ENCODE results near the gene GRM3. TPM values are rescaled to one million over a fixed set of nuclear protein-coding genes. Genes with fewer than 3 reads are reported as not detected.

The GRM3 gene
- total RNA-seq, 1 donor from 2014 or later = not detected

DNA sequence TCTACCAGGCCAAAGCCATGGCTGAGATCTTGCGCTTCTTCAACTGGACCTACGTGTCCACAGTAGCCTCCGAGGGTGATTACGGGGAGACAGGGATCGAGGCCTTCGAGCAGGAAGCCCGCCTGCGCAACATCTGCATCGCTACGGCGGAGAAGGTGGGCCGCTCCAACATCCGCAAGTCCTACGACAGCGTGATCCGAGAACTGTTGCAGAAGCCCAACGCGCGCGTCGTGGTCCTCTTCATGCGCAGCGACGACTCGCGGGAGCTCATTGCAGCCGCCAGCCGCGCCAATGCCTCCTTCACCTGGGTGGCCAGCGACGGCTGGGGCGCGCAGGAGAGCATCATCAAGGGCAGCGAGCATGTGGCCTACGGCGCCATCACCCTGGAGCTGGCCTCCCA lies 142.7 kb downstream of the GRM3 start:
- intact Hi-C loops (cut with micrococcal nuclease) = no loop called here

- intact Hi-C loops (cut with micrococcal nuclease) = no loop called here
Observed at GRCh38 chr7:86788948-86789347, 145.2 kb downstream of the GRM3 start.

- intact Hi-C loops (cut with micrococcal nuclease) = no loop called here
Observed at GRCh38 chr7:86790383-86790782, 146.7 kb downstream of the GRM3 start.

DNA sequence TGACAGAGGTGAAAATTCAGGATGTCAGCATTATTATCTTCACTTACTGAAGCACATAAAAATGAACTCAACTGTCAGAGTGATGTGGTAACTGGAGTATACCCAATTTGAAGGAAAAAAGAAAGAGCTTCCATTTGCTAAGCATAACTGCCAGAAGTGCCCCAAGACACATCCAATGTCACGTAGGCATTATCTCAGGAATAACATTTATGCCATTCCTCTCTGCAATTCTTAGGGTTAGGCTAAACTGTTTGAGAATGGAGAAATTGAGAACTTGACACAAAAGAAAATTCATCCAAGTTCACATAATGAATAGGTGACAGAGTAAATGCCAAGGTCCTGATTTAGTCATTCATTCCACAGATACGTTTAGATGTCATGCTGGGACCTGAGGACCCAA lies 148.6 kb downstream of the GRM3 start:
- intact Hi-C loops (cut with micrococcal nuclease) = no loop called here

DNA sequence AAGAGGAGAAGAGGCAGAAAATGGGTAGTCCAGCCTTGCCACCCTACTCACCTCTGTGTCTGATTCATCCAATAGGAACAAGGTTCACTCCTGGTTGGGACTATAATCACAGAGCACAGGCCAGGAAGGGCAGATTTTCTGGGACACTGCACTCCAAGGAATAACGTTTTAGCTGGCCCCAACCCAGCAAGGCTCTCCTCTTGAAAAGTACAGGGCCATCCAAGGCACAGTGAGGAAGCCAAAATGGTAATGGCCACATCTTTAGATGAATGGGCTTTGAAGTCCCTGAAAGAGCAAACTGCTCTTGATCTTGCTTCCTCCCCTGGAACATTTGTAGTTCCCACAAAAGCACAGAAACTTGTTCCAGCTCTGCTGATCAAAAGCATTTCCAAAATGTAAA lies 149.4 kb downstream of the GRM3 start:
- intact Hi-C loops (cut with micrococcal nuclease) = no loop called here

- intact Hi-C loops (cut with micrococcal nuclease) = no loop called here
Observed at GRCh38 chr7:86814661-86815379, 171.1 kb downstream of the GRM3 start.

- intact Hi-C loops (cut with micrococcal nuclease) = no loop called here
Observed at GRCh38 chr7:86815556-86815955, 171.8 kb downstream of the GRM3 start.

DNA sequence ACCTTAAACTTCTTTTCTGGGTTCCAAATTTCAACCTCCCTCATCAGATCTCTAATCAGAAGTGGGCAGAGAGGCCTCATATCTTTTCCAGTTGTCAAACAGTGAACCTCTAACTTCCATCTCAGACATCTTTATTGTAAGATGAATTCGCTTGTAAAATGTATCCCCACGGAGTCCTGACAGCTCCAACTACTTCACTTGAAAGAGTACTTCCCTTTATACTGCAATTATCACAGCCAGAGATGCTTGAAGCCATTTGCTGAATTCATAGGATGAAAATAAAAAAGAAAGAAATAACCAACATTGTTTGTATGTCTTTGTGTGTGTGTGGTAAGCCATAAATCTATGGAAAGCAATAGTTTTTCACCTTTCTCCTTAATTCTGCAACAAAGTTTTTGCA lies 175.2 kb downstream of the GRM3 start:
- intact Hi-C loops (cut with micrococcal nuclease) = no loop called here

DNA sequence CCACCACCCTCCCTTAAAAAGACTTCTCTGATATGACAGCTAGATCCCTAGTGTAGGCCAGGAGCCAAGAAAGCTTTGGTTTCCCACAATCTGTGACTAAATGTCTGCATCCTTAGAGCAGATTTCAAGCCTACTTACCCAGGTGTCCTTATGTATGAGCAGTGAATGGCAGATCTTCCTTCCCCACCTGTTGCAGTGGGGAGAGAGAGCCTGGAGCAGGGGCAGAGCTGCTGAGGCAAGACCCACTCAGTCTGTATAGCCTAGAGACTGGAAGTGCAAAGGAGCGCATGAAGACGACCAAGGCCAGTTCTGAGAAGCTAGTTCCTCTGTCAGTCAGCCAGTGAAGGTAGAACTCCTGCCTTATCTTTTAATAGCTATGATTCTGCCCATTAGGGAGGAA lies 180.1 kb downstream of the GRM3 start:
- intact Hi-C loops (cut with micrococcal nuclease) = no loop called here

DNA sequence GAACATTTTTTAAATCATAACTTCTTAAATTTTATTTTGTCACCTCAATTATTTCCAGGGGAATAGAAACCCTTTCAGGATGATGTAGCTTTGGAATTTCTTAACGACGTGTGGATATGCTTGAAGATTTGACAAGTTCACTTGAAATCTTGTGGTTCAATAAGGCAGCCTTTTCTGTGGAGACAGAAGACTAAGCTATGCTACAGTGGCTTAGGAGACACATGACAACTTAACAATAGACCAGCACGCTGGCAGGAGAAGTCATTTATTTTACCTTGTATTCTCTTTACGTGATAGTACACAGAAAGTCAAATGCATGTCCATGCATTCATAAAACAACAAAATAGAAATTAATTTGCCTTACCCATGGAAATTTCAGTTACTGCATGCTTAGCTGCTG lies 181.6 kb downstream of the GRM3 start:
- intact Hi-C loops (cut with micrococcal nuclease) = no loop called here

- intact Hi-C loops (cut with micrococcal nuclease) = no loop called here
Observed at GRCh38 chr7:86826948-86827347, 183.2 kb downstream of the GRM3 start.

GRCh38 chr7:86833360-86833759 lies 189.7 kb downstream of the GRM3 start:
- intact Hi-C loops (cut with micrococcal nuclease) = no loop called here

DNA sequence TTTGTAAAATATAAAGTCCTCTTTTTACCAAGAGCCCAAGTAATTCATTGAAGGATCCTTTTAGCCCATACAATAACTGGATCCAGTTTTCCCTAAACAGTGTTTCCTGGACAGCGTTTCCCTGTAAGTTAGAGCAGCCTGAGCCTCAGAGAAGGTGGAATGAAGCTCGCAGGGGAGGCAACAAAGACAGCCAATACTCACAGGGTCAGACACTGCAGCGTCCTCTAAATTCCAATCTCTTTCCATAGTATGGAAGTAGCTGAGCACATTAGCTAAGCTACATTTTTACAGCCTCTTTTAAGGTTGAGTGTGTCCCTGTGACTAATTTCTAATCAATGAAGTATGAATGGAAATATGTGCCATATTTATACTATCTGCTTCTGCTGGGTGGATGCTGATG lies 193.5 kb downstream of the GRM3 start:
- intact Hi-C loops (cut with micrococcal nuclease) = no loop called here

GRCh38 chr7:86844608-86845007 lies 200.9 kb downstream of the GRM3 start:
- intact Hi-C loops (cut with micrococcal nuclease) = no loop called here

DNA sequence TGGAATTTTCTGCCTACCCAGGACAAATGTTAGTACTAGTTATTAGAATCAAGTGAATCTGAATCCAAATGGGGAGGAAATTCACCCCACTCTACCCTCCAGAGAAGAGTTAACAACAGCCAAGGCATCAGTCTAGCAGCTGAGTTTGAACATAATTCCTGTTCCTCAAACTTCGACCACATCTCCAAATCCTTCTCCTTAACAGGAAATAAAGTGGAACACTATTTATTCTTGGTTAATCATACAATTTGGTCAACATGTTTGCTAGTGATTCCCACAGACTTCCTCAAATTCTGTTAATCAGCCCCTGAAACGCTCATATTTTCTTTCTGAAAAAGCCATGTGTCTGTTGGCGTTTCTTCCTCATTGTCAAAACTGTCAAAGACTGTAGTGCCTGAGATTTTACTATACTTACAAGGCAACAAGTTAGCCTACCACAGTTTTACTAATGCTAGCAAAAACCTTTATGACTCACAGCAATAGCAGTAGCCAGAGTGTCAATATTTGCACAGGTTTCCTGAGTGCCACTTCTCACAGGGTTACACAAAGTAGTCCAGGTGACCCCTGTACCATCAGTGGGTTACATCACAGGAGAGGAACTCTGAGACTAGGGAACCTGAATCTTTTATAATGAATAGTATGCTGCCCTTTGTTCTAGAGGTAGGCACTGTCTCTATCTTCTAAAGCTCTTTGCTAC lies 202.9 kb downstream of the GRM3 start:
- intact Hi-C loops (cut with micrococcal nuclease) = no loop called here

DNA sequence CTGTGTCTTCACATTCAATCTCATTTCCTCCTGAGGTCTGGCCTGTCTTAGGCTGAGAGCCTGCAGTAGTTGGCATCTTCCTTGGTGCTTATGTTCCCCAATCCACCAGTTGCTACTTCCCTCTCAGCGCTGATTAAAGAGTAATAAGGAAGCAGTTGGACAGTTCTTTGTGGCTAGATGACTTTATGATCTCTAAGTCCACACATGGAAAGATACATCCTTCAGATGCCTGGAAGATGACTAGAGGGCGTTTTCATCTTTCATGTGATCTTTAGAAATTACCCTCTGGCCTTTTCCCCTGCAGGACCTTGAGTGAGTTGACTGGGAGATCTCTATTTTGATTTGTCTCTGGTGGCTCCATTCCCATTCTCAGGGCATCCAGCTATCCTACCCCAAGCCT lies 204.5 kb downstream of the GRM3 start:
- intact Hi-C loops (cut with micrococcal nuclease) = no loop called here

- intact Hi-C loops (cut with micrococcal nuclease) = no loop called here
Observed at GRCh38 chr7:86851566-86851965, 207.9 kb downstream of the GRM3 start.

- intact Hi-C loops (cut with micrococcal nuclease) = no loop called here
Observed at GRCh38 chr7:86863452-86863851, 219.7 kb downstream of the GRM3 start.

DNA sequence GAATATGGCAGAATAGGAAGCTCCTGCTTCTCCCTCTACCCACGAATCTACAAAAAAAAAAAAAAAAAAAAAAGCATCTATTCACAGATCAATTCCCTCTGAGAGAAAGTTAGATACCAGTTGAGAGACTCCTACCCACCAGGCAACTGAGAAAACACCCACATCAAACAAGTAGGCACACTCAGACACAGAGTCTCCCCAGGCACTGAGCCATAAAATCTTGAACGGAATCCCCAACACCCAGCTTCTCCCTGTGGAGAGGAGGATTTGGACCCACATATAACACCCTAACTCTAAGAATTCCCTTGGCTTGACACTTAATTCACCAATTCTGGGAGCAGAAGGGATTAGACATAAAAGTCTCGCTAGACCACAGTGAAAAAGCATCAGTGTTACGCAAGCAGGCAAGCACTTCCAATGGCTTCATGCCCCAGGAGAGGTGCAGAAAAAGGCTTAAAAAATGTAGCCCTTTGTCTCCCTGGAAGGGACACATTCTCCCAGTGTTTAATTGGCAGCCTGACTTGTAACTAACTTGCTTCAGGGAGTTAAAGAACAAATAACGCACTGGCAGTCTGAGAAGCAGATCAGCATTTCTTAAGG lies 223.6 kb downstream of the GRM3 start:
- intact Hi-C loops (cut with micrococcal nuclease) = no loop called here

DNA sequence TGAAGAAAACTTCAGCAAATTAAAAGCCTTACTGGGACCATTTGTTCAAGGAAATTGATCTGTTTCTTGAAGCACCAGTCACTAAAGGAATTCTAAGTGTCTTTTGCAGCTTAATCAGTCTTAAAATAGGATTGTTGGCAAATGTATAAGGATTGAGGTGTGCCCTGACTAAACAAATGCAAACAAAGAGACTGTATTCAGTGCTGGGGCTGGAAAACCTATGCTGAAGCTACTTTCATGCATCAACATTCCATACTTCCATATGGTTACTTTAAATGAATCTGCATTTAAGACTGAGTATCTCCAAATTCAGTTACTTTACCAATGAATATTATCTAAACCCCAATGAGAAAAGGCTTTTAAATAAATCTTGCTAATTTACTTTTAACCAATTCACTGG lies 232.4 kb downstream of the GRM3 start:
- intact Hi-C loops (cut with micrococcal nuclease) = no loop called here

DNA sequence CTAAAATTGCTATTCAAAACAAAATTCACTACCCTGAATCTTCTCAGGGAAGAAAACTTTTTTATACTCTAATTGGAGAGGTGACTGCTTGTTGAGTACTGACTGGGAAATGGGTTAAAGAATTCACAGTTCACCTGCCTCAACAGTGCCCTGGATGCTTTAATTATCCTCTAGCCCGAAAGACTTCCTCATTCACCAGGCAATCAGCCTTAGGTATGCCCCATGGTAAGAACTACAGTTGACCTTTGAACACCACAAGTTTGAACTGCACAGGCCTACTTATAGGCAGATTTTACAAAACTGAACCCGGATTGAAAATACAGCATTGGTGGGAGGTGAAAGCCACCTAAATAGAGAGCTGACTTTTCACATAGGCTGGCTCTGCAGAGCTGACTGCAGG lies 240.4 kb downstream of the GRM3 start:
- intact Hi-C loops (cut with micrococcal nuclease) = no loop called here

- intact Hi-C loops (cut with micrococcal nuclease) = no loop called here
Observed at GRCh38 chr7:86889501-86889900, 245.8 kb downstream of the GRM3 start.

DNA sequence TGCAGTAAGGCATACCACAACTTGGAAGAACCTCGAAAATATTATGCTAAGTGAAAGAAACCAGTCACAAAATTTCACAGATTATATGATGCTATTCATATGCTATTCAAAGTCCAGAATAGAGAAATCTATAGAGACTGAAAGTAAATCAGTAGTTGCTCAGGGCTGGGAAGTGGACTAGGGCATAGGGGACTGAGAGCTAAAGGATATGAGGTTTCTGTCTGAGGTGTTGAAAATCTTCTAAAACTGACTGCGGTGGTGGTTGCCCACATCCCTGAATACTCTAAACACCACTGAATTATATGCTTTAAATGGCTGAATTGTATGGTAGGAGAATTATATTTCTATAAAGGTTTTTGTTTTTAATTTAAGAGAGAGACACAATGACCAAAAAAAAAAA lies 254.5 kb downstream of the GRM3 start:
- intact Hi-C loops (cut with micrococcal nuclease) = no loop called here

Measured in T-helper 2 cell treated with Interferon-gamma antibody and Interleukin-4, amounts not matched to agents 100 ng/mL and 5 ng/mL, for 36 hours (primary cell).